Activated T-helper 1 cell treated with anti-CD3 and anti-CD28 coated beads, Interleukin-2, amount 50 U/mL, for 16 hours (primary cell): Measurements from ENCODE around the gene GOLGA2.
"Not testable (repeated sequence)": the region's sequence is repeated elsewhere in the genome, so short reads cannot be mapped to it uniquely, and the experiment has no call there.

Experiments used
- DNase-seq, 2 donors: peaks; one replicate each; pipeline ENCODE4 v3.0.0-alpha.2; 2020; ENCODE audit warnings: low read depth in 1 of 2, low spot score in 1 of 2

The GOLGA2 gene

DNA sequence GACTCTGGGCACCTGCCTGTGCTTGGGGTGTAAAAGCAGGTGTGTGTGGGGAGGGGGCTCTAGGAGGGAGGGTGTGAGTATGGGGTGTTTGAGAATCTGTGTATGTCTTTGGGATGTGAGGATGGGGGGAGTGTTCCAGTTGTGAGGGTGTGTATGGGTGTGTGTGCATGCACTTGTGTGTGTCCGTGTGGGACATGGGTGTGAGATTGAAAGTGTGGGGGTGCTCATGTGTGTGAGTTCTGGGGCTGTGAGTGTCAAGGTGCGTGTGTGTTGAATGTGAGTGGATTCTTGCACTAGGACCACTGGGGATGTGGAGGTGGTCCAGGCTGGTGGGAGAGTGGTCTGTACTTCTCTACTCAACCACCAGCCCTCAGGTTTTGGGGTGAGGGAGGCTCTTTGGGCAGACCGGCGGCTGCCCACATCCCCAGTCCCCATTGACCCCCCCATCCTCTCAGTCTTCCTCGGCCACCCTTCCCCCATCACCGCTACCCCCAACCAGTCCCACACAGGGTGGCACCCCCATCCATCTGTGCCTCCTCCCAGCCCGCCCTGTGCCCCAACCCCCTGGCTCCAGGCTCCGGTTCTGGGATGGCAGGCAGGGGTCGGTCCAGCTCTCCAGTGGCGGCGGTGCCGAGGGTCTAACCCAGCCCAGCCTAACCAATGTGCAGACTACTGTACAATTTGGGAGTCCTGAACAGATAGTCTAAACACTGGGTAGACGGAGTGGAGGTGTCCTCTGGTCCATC lies 31.5 kb downstream of the GOLGA2 start:
- no peak for DNase-seq

GRCh38 chr9:128243215-128244018 lies 32.4 kb downstream of the GOLGA2 start:
- DNase-seq: no peak

GRCh38 chr9:128242828-128243214 lies 33.0 kb downstream of the GOLGA2 start:
- no peak for DNase-seq

- no peak for DNase-seq
Observed at GRCh38 chr9:128242124-128242523, 33.7 kb downstream of the GOLGA2 start.

- no peak for DNase-seq
Observed at GRCh38 chr9:128233817-128234406, 41.9 kb downstream of the GOLGA2 start.

DNA sequence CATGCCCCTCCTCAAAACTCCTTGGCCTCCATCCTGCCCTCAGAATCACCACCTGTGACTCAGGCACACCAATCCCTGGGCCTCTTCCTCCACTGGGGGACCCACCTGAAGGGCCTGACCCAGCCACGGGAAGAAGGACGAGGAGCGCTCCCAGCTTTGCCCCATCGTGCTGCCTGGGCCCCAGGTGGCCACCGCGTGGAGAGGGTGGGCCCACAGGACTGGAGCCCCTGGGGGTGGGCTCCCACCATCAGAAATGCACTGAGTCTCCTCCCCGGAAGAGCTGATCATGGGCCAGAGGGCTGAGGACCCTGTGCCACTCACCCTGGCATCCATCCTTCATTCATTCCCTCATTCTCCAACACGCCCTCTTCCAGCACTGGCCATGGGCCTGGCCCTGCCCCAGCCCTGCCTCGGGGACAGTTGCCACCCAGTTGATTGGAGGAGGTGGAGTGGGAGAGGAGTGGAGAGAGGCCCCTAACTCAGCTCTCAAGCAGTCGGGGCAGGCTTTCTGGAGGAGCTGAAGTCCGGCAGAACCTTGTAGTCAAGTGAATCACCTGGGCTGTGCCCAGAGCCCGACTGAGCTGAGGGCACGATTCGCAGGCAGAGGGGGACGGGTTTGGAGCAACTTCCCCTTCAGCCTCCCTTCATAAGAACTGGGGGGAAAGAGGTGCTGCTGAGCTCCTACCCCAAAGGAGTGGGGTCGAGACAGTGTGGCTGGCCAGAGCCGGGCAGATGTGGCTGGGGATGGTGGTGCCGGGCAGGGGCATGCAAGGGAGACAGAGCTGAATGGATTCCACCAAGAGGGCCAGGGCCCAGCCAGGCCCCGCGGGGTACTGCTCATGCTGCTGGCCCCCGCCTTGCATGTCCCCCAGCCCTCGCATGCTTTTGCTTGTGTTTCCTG lies 43.0 kb downstream of the GOLGA2 start:
- DNase-seq: no peak

DNA sequence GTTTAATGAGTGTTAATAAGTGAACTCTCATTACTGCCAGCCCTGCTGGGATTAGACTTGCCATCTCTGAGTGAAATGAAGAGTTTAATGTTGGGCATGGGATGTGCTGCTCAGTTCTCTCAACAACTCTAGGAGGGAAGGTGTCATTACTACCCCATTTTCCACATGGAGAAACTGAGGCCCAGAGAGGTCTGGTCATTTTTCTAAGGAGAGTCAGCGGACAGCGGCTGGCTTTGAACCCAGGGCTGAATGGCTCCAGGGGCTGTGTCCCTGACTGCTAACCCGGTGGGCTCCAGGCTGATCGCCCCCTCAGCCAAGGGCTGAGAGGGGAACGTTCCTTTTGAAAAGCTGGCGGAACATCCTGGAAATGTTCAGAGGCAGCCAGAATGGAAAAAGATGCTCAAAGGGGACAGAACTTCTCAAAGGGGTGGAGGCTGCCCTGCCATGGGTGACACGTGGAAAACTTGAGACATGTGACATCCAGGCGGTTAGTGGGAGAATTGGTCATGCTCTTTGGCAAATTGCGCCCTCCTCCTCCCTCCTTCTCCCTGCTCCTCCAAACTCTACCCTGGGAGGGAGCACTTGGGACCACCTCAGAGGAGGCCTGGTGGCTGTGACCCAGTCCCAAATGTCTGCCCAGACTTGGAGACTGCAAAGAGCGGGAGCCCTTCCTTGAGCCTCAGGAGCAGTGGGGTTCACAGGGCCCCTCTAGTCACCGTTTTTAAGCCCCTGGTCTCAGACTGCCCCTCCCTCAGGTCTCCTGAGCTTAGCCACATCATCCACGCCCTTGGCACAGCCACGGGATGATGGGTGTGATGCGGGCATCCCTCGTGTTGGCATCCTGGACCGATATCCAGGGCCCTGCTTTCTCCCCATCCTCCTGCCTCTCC lies 43.9 kb downstream of the GOLGA2 start:
- DNase-seq: no peak

DNA sequence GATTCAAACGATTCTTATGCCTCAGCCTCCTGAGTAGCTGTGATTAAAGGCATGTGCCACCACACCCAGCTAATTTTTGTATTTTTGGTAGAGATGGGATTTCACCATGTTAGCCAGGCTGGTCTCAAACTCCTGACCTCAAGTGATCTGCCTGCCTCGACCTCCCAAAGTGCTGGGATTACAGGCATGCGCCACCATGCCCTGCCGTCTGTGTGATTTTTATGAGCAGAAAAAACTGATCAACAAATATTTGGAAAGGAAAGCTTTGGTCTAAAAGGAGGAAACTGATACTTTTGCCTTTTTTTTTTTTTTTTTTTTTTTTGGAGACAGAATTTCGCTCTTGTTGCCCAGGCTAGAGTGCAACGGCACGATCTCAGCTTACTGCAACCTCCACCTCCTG lies 44.9 kb downstream of the GOLGA2 start:
- DNase-seq: not testable (repeated sequence)

- DNase-seq: no peak
Observed at GRCh38 chr9:128226412-128226801, 49.4 kb downstream of the GOLGA2 start.

DNA sequence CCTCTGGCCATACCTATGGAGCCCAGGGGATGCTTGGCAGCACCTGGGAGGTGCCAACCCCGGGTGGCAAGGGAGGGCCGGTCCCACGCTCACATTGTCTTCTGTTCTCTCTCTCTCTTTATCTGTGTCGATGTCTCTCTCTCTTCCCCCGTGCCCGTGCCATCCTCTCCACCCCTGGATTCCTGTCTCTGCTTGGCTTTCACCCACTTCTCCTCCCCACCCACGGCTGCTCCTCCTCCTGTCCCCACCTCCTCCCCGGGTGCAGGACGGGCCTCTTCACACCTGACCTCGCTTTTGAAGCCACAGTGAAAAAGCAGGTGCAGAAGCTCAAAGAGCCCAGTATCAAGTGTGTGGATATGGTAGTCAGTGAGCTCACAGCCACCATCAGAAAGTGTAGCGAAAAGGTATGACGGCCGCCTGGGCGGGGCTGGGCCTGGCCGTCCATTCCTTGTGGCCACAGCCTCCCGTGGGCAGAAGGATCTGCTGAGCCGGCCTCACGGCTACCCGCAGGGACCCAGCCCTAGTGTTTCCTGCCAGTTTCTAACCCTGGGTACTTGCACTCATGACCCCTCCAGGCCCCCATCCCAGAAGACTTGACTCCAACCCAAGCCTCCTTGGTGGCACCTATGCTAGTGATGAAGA lies 49.9 kb downstream of the GOLGA2 start:
- DNase-seq: no peak

GRCh38 chr9:128224877-128225276 lies 50.9 kb downstream of the GOLGA2 start:
- no peak for DNase-seq

GRCh38 chr9:128222880-128223670 lies 52.7 kb downstream of the GOLGA2 start:
- no peak for DNase-seq

- DNase-seq: no peak
Observed at GRCh38 chr9:128222026-128222425, 53.8 kb downstream of the GOLGA2 start.

DNA sequence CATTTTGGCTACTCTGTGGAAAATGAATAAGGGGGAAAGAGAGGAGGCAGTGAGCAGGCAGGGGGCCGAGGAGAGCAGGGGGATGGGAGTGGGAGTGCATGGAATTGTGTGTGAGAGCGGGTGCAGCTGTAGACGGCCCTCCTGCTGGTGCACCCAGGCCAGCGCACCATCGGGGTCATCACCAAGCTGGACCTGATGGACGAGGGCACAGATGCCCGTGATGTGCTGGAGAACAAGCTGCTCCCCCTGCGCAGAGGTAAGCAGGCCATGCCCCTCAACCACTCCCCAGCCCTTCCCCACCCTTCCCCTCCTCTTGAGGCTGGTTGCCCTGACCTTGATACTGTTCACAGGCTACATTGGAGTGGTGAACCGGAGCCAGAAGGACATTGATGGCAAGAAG lies 56.0 kb downstream of the GOLGA2 start:
- DNase-seq: no peak

DNA sequence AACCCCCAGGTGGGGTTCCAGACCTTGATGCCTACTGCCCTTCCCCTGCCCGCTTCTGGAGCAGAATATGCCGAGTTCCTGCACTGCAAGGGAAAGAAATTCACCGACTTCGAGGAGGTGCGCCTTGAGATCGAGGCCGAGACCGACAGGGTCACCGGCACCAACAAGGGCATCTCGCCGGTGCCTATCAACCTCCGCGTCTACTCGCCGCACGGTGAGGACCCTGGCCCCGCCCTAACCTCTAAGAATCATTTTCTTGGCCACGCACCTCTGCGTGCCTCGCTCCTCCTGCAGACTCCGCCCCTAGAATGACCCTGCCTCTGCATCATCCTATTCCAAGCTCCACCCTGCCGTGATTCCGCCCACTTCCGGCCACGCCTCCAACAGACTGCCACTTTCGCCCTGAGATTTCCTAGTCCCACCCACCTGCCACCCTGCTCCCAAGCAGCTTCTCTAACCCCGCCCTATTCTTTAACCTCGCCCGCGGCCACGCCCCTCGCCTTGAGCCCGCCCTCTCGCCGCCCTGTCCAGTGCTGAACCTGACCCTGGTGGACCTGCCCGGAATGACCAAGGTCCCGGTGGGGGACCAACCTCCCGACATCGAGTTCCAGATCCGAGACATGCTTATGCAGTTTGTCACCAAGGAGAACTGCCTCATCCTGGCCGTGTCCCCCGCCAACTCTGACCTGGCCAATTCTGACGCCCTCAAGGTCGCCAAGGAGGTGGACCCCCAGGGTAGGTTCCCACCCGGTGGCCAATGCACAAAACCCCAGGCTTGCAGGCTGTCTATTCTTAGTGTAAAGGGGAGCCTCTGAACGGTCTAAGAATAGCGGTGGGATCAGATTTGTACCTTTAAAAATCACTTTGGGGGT lies 57.1 kb downstream of the GOLGA2 start:
- DNase-seq: peak; percentile 78 to 82

DNA sequence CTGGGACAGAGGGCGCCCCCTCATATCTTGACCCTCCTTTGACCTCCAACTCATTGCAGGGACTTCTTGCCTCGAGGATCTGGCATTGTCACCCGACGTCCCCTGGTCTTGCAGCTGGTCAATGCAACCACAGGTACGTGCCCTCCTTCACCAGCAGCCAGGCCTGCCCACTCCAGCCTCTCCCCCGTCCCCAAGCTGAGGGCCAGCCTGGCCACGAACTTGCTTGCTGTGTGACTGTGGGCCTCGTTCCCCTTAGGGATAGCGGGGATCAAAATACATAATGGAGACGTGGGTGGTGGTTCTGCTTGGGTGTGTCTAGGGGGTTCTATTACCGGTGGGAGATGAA lies 57.7 kb downstream of the GOLGA2 start:
- DNase-seq: no peak

DNA sequence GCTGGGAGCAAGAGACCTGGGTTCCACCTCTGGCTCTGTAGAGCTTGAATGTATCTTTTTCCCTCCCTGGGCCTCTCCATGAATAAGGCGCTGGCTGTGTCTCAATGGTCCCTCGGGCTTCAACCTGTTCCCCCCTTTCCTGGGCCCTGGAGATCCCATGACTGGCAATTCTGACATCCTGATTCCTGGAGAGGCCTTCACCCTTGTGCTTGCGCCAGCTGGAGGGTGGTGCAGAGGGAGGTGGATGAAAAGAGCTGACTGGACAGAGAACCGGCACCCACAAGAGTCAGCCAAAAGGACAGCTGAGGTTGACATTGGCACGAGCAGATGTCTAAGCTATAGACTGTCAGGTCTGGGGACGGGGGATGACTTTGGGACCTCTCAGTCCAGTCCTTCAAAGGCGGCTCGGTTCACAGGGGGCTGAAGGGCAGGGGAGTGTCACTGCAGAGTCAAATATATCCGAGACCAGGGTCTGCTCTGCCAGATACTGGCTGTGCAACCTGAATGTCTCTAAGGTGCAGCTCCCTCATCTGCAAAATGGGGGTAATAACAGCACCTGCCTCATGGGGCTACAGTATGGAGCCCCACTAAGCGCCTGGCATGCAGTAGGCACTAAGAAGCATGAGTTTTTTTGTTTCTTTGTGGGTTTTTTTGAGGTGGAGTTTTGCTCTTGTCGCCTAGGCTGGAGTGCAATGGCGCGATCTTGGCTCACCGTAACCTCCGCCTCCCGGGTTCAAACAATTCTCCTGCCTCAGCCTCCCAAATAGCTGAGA lies 58.8 kb downstream of the GOLGA2 start:
- DNase-seq: no peak
